ENCODE data around the gene GPX7.
"Not testable (repeated sequence)": the region's sequence is repeated elsewhere in the genome, so short reads cannot be mapped to it uniquely, and the experiment has no call there.

Gene GPX7

DNA sequence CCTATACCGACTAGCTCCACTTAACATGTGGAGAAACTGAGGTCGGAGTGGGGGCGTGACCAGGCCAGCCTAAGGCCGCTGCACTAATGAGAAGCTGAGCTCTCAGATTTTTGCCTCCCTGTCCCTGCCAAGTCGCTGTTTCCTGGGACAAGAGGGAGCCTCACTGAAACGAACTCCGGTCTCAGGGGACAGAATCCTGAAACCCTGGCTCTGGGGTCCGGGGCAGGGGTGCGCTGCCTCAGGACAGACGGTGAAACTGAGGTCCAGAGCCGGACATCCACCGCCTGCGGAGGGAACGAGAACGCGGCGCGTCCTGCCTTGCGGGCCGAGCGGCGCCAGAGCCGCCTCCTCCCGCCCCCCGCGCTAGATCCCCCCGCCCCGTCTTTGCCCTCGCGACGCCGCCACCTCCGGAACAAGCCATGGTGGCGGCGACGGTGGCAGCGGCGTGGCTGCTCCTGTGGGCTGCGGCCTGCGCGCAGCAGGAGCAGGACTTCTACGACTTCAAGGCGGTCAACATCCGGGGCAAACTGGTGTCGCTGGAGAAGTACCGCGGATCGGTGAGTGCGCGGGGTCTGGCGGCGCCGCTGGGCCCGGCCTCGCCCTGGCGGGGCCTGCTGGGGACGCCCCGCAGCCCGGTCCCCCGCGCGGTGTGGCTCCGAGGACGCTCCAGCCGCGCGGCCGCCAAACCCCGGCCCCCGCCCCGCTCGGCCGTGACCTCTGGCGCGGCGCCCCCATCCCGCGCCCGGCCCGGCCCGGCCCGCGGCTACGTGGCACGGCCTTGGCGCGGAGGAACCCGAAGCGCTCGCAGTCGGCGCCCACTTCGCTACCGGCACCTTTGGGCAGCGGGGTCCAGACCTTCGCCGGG is at the start of gene GPX7:
Gene GPX7, plus strand, starts transcription at position 381 of the 865 bp plus-strand sequence. Its CDS starts 39 bp downstream, at position 420.
- intact Hi-C loops (cut with DNase I): no loop called here
- peak in 40 of 42 donors; percentile 13 to 77 (median 53) for DNase-seq

DNA sequence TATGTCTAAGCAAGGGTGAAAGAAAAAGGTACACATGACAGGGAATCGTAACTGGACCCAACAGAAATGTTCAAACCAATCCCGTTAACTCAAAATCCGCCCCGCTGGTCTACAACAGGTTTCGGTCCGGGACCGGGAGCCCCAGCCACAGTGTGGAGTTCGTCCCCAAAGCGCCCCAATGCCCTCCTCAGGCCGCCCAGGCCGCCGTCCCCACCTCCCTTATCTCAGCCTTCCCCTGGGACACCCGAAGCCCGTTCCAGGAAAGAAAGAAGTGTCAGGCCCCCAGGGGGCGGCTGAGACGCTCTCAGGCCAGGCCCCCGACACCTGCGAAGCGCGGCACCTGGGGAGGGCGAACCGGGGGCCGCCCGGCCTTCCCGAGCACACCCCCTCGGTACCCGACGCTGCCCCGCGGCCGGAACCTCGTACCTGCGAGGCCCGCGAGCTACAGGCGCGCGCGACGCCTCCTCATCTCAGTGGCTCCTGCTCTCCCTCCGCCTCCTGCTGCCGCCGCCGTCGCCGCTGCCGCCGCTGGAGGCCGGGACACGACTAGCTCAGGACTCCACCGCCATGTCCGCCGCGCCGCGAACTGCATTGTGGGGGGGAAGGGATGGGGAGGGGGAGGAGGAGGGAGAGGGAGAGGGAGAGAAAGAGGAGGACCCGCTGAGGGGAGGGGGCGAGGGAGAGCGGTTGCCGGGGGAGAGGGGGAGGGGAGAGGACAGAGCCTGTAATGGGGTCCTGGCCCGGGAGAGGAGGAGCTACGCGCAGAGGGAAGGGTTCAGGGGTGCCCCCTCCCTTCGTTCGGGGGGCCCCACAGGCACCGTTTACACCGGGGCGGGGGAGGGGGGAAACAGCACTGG is 49.4 kb upstream of the GPX7 start, which contains the start of gene TUT4:
Gene TUT4, minus strand, starts transcription at position 588 of the 857 bp plus-strand sequence. CDS start 26,812 bp downstream, outside the sequence.
- intact Hi-C loops (cut with DNase I): loop anchor here (10.0 kb wide), 2 partner anchors 148 to 152 kb away; partner anchors contain the start of genes ORC1 and PRPF38A
- peak; percentile 53 to 91 (median 79) for DNase-seq

DNA sequence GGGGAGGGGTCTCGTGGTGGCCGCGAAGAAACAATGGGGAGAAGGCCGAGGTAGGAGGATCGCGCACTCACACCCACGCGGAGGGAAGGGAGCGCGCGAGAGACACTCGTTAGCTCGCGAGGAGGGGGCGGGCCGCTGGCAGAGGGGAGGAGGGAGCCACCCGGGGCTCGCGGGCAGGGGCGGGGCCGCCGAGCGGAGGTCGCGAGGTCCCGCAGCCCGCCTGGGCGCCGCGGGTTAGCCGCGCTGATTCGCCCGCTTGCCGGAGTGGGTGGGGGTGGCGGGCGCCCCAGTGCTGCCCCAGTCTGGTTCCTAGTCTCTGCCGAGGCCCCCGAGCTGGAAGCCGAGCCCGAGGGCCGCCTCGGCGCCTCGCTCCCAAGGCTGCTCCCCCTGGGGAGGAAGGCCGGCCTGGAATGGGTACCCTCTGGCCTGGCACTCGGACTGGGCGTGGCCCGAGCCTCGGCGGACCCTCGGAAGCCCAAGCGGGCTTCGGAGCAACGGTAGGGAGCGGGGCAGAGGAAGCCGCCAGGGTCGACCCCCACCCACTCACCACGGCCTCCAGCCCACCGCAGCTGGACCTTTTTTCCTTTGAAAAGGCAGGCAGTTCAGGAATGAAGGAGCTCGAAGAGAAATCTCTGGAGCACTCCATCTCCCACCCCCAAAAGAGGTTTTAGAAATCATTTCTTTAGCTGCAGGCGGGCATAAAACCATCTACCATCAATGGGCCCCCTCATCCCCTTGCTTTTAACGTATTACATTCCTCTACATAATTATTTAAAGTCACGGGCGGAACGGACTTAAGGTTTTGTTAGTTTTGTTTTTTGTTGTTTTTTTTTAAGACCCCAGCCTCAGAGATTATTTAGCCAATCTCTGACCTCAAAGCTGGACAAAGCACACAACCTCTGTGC is 48.6 kb upstream of the GPX7 start:
- peak; percentile 51 to 93 (median 84) for DNase-seq
- intact Hi-C loops (cut with DNase I): loop anchor here (10.0 kb wide), 2 partner anchors 149 to 151 kb away; partner anchors contain the start of genes ORC1 and PRPF38A

DNA sequence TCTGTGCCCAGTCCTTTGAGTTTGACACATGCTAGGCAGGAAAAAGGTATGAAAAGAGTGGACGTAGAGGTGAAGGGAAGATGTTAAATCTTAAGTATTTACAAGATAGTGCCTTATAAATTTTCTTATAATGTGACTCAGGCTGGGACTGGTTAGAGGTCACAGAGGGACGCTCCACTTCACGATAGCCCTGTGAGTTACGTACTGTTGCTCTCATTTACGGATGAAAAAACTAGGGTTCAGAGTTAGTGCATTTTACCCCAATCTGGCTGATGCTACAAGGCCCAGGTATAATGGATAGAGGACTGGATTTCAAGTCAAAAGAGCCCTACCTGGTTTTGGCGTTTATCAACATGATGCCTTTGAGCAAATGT is 47.9 kb upstream of the GPX7 start:
- intact Hi-C loops (cut with DNase I): loop anchor here (10.0 kb wide), 2 partner anchors 149 to 151 kb away; partner anchors contain the start of genes ORC1 and PRPF38A
- DNase-seq: no peak

DNA sequence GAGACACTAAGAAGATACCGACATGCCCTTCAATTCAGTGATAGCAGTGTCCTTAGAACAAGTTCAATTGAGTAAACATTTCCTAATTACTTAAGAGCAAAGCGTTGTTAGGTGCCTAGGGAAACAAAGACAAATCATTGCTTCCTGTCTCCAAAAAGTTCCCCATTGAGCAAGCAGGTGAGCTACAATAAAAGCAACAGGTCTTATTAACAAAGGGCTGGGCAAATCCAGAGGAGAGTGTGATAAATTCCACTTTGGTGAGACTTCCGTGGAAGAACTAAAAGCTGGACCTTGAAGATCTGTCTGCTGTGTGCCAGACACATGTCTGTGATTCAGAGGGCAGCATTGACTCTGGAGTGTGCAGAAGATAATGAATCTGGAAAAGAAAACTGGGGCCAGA is 47.4 kb upstream of the GPX7 start:
- no peak for DNase-seq
- intact Hi-C loops (cut with DNase I): loop anchor here (10.0 kb wide), 2 partner anchors 150 kb away; partner anchors contain the start of genes ORC1 and PRPF38A

DNA sequence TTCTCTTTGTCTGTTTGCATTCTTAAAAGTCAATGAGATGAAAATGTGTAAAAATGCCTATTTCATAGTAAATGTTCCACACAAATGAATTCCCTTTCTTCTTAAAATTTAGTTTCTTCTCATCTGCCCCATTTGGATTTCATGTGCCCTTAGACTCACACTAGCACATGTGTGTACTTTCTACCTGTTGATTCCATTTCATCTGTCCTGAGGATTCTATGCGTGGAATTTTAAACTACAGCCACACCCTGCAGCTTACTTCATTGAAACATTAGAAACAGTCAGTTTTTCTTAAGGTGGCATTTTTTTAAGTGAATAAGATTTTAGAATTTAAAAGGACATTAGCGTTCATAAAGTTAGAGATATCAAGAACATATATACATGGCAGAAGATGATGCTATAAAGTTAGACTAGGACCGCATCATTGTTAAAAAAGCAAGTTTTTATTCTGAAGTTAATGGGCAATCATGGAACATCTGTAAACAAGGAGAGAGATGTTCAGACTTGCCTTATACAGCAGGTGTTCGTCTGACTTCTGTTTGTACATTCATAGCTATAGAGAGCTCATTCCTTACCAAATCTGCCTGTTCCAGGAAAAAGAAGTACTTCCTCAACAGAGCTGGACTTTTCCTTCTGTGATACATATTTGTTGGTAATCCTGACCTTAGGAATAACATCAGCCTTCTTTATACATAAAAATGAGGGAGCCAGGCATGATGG is 45.4 kb upstream of the GPX7 start:
- DNase-seq: no peak
- intact Hi-C loops (cut with DNase I): loop anchor here (10.0 kb wide), 2 partner anchors 148 to 152 kb away; partner anchors contain the start of genes ORC1 and PRPF38A

DNA sequence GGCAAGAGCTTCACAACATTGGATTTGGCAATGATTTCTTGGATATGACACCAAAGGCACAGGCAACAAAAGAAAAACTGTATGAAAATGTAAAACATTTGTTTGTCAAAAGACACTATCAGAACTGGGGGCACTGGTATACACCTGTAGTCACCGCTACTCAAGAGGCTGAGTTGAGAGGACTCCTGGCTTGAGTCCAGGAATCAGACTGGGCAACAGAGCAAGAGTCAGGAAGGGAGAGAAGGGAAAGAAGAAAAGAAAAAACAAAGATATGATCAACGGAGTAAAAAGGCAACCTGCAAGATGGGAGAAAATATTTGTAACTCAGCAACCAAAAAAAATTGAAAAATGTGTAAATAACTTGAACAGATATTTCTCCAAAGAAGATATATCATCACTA is 43.2 kb upstream of the GPX7 start:
- intact Hi-C loops (cut with DNase I): loop anchor here (10.0 kb wide), 2 partner anchors 146 to 154 kb away; partner anchors contain the start of genes ORC1 and PRPF38A
- no peak for DNase-seq

DNA sequence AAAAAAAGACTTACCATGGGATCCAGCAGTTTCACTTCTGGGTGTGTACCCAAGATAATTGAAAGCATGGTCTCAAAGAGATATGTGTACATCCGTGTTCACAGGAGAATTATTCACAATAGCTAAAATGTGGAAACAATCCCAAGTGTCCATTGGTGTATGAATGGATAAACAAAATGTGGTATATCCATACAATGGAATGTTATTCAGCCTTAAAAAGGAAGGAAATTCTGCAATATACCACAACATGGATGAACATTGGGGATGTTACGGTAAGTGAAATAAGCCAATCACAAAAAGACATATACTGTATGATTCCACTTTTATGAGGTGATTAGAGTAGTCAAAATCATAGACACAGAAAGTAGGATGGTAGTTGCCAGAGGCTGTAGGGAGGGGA is 42.3 kb upstream of the GPX7 start:
- intact Hi-C loops (cut with DNase I): loop anchor here (10.0 kb wide), 2 partner anchors 145 to 155 kb away; partner anchors contain the start of genes ORC1 and PRPF38A
- DNase-seq: no peak

DNA sequence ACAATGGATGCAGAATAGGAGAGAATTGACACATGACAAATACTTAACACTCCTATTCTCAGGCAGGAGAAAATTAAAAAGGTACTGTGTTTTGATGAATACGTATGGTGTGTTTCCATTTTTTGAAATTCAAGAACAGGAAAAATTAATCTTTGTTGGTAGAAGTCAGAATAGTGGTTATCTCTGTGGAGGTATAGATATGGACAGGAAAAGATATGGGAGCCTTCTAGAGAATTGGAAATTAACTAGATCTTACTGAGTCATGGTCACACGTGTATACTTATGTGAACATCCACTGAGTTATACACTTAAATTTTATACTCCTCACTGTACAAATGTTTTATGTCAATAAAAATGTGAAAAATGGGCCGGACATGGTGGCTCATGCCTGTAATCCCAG is 39.4 kb upstream of the GPX7 start:
- no peak for DNase-seq
- intact Hi-C loops (cut with DNase I): no loop called here

DNA sequence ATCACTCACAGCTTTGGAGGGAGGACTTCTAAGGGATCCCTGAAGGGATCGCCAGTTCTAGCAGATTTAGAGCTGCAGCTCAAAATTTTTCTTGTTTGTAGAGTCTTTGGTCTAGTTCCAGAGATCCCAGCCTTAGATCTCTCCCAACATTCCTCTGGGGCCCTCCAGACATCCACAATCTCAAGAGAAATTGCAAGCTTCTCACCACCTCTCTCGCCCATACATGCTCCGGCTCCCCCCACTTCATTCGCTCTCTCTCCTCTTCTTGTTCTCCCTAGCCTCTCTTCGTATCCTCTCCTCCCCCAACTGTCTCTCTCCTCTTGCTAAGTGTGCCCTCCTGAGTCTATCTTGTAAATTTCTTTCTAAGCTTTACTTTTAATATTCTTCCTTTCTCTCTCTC is 34.2 kb upstream of the GPX7 start:
- no peak for DNase-seq
- intact Hi-C loops (cut with DNase I): no loop called here

DNA sequence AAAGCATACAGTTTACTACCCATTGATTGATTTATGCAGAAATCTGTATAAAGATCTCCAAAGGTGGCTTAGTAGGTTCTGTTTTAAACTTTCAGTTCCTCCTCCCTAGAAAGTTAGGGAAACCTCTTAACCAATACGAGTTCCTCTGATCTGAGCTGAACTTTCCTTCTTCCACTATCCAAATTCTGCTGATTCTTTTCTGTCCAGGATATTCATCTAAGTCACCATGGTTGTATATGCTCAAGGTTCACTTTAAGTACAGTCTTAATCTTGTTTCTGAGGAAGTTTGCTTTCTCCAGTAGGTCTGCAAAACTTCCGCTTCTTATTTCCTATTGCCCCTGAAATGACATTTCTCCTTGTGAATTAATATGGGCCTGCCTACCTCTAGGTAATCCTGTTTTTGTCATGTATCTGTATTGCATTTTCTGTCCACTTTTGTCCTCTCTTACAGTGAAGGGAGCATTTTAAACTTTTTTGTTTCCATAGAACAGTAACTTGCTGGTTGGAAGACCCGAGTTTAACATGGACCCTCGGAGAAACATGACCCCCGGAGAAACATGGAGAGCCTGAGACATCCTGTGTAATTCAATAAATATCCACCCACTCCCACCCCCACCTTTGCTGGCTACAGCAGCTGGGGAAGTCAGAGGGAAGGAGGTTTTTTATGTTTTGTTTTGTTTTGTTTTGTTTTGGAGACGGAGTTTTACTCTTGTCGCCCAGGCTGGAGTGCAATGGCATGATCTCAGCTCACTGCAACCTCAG is 32.5 kb upstream of the GPX7 start:
- no peak for DNase-seq
- intact Hi-C loops (cut with DNase I): no loop called here

DNA sequence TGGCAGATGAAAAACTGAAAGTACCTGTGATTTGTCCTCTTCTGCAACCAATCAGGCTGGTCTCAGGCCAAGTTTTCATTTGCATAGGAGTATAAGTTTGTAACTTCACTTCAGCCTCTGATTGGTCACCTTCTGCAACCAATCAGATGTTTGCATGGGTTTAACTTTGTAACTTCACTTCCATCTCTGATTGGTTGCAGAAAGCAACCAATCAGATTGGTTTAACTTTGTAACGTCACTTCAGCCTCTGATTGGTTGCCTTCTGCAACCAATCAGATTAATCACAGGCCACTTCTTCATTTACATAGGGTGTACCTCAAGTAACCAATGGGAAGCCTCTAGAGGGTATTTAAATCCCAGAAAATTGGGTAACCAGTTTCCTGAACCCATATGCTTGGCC is 30.4 kb upstream of the GPX7 start:
- DNase-seq: no peak
- intact Hi-C loops (cut with DNase I): no loop called here

DNA sequence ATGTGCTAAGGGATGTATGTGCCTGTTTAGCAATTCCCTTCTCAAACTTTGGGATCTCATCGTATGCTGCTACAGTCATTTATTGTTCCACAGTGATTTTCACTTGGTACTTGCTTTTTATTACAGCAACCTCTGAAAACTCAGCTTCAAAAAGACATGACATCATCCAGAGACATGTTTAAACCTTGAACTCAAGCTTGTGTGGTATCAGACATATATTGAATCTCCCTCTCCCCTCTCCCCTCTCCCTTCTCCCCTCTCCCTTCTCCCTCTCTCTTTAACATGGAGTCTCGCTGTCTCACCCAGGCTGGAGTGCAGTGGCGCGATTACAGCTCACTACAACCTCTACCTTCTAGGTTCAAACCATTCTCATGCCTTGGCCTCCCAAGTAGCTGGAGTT is 29.8 kb upstream of the GPX7 start:
- DNase-seq: no peak
- intact Hi-C loops (cut with DNase I): no loop called here

DNA sequence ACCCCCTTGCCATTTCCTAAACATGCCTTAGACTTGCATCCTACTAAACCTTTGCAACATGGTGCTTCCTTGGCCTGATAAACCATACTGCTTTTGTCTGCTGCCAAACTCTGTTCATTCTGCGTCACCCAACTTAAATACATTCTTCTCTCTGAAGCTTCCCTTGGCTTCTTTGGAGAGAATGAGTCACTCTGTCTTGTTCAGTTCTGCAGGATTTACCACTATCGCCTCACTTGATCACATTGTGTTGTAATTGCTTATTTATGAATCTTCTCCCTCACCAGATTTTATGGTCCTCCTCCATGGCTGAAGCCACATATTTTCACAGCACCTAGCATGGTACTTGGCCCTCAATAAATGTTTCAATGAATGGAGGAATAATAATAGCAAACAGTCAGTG is 27.6 kb upstream of the GPX7 start:
- peak in 1 of 42 donors; percentile 14 for DNase-seq
- intact Hi-C loops (cut with DNase I): no loop called here

DNA sequence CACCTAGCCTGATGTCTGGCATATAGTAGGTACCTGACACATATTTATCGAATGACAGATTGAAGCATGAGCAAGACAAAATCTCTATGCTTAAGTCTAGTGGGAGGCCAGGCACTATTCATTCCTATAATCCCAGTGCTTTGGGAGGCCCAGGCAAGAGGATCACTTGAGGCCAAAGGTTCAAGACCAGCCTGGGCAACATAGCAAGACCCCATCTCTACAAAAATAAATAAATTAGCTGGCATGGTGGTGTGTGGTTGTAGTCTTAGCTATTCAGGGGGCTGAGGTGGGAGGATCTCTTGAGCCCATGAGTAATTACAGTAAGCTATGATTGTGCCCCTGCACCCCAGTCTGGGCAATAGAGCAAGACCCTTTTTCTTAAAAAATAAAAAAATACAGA is 26.1 kb upstream of the GPX7 start:
- intact Hi-C loops (cut with DNase I): no loop called here
- no peak for DNase-seq

DNA sequence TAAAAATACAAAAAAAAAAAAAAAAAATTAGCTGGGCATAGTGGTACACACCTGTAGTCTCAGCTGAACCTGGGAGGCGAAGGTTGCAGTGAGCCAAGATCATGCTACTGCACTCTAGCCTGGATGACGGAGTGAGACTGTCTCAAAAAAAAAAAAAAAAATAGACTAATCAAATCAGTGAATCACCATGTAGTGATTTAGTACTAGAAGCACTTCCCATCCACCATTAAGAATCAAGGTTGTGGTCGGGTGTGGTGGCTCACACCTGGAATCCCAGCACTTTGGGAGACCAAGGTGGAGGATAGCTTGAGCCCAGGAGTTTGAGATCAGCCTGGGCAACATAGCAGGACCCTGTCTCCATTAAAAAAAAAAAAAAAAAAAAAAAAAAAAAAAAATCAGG is 24.1 kb upstream of the GPX7 start:
- intact Hi-C loops (cut with DNase I); DNase-seq: not testable (repeated sequence)

DNA sequence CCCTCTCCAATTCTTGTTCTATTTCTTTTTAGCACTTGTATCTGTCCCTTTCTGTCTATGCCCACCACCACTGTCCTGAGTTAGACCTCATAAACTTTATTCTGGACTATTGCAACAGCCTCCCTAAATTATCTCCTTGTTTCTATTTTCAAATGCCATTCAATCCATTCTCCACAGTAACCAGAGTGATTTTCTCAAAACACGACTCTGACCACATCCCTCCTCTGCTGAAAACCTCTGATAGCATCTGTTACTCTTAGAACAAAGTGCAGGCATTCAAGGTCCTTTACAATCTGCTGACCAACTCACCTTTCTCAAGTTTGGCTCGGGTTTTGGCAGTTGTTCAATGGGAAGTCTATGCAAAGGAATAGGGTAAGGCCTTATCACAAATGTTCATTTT is 22.8 kb upstream of the GPX7 start:
- intact Hi-C loops (cut with DNase I): no loop called here
- DNase-seq: no peak
